T-helper 2 cell treated with Interferon-gamma antibody and Interleukin-4, amounts not matched to agents 5 μg/mL and 100 μg/mL, for 36 hours (primary cell): Measurements from ENCODE around the gene KRT5.

ENCODE experiments used
- DNase-seq: peaks from one replicate; pipeline ENCODE4 v3.0.0; 2021; ENCODE audit warnings: low spot score
- H3K27ac Mint-ChIP-seq: one replicate; pipeline ENCODE4 v1.8.0; 2021; ENCODE audit warnings: mild to moderate bottlenecking, mixed read lengths
- H3K27me3 Mint-ChIP-seq: one replicate; pipeline ENCODE4 v1.8.0; 2021; ENCODE audit warnings: low read depth, mixed read lengths
- H3K36me3 Mint-ChIP-seq: one replicate; pipeline ENCODE4 v1.8.0; 2021; ENCODE audit warnings: low read depth, mixed read lengths
- H3K4me1 Mint-ChIP-seq: one replicate; pipeline ENCODE4 v1.8.0; 2021; ENCODE audit warnings: low read depth, mixed read lengths
- H3K4me3 Mint-ChIP-seq: one replicate; pipeline ENCODE4 v1.8.0; 2022; ENCODE audit warnings: mild to moderate bottlenecking, moderate library complexity, mixed read lengths
- H3K9me3 Mint-ChIP-seq: one replicate; pipeline ENCODE4 v1.8.0; 2021; ENCODE audit warnings: mixed read lengths

The KRT5 gene

DNA sequence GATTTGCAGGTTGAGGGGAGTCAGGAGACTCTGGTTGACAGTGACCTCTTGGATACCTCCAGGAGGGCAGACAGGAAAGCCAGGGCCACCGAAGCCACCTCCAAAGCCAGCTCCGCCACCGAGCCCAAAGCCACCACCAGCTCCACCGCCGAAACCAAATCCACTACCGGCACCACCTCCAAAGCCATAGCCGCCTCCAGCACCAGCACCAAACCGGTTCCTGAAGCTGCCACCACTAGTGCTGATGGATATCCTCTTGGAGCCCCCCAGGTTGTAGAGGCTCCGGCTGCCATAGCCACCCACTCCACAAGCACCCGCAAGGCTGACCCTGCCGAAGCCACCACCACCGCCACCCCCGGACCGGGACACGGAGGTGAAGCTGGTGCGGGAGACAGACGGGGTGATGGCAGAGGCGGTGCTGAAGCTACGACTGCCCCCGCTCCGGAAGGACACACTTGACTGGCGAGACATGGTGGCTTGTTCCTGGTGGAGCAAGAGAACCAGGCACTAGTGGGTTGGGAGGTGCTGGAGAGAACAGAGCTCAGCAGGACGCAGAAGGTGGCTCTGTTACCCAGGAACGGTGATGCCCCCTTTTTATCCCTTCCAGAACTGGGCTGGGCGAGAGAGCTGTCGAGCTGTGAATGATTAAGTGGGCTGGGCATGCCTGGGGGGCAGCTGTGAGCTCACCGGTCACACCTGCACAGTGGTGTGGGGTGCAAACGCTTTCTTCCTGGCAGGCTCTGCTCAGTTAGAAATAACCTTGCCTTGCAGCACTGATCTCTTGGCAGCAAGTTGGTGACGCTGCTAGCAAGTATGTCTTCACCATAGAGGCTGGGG lies at the start of gene KRT5:
Gene KRT5, minus strand, starts transcription at position 569 of the 837 bp plus-strand sequence. Its CDS starts 98 bp downstream, at position 471.
- no peak within 1 kb of the TSS for H3K4me3 Mint-ChIP-seq
- H3K27me3 Mint-ChIP-seq, result no peaks in the 10 kb centered on the region
- no peak for DNase-seq
- H3K36me3 Mint-ChIP-seq, result no peaks in the 10 kb centered on the region
- H3K4me1 Mint-ChIP-seq, result no peaks in the 10 kb centered on the region
- no peak within 1 kb of the TSS for H3K27ac Mint-ChIP-seq
- no peaks in the 10 kb centered on the region for H3K9me3 Mint-ChIP-seq

DNA sequence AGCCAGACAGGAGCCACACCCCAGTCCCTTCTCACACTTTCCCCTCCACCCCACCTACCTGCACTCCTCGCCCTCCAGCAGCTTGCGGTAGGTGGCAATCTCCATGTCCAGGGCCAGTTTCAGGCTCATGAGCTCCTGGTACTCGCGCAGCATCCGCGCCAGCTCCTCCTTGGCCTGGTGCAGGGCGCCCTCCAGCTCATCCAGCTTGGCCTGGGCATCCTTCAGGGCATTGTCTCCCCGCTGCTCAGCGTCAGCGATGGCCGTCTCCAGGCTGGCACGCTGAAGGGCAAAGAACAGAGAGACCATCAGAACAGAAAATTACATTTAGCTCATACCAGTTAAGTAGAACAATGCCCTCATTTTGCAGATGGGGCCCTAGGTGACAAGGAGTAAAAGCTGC lies 47.9 kb upstream of the KRT5 start:
- H3K27ac Mint-ChIP-seq, result no peak overlapping the region

DNA sequence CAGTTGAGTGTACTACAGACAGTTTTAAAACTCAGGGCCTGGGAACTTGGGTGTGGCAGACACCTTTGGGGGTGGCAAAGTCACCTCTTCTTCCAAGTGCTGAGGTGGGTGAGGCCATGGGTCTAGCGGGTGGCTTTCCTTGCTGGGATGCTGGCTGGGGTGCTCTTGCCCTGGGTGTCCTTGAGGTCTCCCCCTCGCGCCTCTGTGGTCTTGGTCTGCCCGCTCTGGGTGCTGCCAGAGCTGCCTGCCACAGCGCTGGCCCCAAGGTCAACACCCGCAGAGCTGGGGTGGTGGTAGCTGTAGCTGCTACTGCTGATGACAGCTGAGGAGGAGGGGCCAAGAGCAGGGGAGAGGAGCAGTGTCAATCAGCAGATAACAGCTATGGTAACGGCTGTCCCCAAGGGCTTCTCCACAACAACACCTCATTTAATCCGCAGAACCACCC lies 46.7 kb upstream of the KRT5 start:
- no peaks in the 10 kb centered on the region for H3K36me3 Mint-ChIP-seq
- H3K27me3 Mint-ChIP-seq, result peaks cover 22% of the 10 kb centered on the region
- no peak overlapping the region for H3K4me3 Mint-ChIP-seq
- no peaks in the 10 kb centered on the region for H3K4me1 Mint-ChIP-seq
- no peaks in the 10 kb centered on the region for H3K9me3 Mint-ChIP-seq
- DNase-seq, result no peak
- no peak overlapping the region for H3K27ac Mint-ChIP-seq

More for the DNA sequence above, 47.9 kb upstream of the KRT5 start:
- H3K4me1 Mint-ChIP-seq, result no peaks in the 10 kb centered on the region
- no peak for DNase-seq
- H3K9me3 Mint-ChIP-seq, result no peaks in the 10 kb centered on the region
- peaks cover 22% of the 10 kb centered on the region for H3K27me3 Mint-ChIP-seq
- H3K4me3 Mint-ChIP-seq, result no peak overlapping the region
- no peaks in the 10 kb centered on the region for H3K36me3 Mint-ChIP-seq

DNA sequence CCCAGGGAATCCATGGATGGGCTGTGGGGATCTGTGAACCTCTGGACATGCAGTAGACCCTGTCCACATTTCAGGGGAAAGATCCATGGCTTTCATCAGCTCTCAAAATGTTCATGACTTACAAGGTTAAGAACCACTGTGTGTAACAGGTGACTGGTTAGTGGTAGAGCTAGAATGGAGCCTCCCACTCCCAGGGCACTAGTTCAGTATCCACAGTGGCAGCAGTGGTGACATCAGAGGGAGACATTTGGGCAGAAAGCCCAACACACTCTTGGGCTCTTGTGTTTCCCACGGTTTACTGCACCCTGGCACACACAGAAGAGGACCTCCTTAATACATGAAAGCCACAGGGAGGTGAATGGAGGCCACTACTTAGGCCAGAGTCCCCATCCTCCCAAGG lies 44.4 kb upstream of the KRT5 start:
- peaks cover 33% of the 10 kb centered on the region for H3K27me3 Mint-ChIP-seq
- no peaks in the 10 kb centered on the region for H3K9me3 Mint-ChIP-seq
- H3K4me1 Mint-ChIP-seq, result no peaks in the 10 kb centered on the region
- no peak for DNase-seq
- no peak overlapping the region for H3K27ac Mint-ChIP-seq
- H3K36me3 Mint-ChIP-seq, result no peaks in the 10 kb centered on the region
- no peak overlapping the region for H3K4me3 Mint-ChIP-seq

DNA sequence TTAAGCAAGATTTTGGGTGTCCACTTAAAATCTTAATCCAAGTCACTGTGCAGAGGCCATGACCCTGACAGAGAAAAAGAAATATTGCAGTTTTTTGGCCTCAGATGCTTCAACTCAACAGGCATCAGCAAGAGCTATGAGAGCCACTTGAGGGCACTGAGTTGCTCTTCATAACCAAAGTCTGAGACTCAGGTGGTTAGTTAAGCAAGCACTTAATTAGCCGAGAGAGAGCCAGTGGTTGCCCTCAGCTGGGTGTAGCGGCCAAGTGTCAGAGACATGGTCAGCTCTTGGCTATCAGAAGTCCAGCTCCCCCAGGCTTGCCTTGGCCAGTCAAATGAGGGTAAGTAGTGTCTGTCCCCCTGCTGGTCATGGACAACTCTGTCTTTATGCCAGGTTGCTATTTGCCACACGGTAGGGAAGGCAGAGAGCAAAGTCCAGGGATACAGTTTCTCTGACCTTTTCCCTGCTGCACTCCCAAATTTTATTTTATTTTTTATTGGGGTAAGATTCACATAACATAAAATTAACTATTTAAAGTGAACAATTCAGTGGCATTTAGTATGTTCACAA lies 41.8 kb upstream of the KRT5 start:
- Mint-ChIP-seq H3K9me3 (no peaks in the 10 kb centered on the region), H3K4me1 (no peaks in the 10 kb centered on the region), H3K36me3 (no peaks in the 10 kb centered on the region), H3K27ac (no peak overlapping the region), H3K4me3 (no peak overlapping the region), H3K27me3 (peaks cover 35% of the 10 kb centered on the region)
- DNase-seq, result no peak

DNA sequence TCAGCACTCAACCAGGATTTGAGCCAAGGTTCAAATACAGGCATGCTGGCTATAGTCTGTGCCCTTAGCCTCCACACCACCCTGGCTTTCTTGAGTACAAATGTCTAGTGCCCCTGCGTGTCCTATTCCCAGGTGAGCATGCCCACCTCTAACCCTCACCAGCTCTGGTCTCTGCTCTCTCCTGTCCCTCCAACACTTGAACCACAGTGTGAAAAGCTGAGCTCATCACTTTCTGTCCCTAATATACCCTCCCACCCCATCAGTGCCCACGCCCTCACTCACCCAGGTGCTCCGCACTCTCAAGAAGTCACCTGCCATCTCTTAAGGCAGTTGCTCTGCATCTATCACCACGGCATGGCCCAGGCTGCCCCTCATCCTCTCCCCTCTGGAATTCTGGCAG lies 39.8 kb upstream of the KRT5 start:
- Mint-ChIP-seq H3K27ac (no peak overlapping the region), H3K36me3 (no peaks in the 10 kb centered on the region), H3K9me3 (no peaks in the 10 kb centered on the region), H3K4me3 (no peak overlapping the region), H3K27me3 (peaks cover 35% of the 10 kb centered on the region), H3K4me1 (no peaks in the 10 kb centered on the region)
- no peak for DNase-seq

DNA sequence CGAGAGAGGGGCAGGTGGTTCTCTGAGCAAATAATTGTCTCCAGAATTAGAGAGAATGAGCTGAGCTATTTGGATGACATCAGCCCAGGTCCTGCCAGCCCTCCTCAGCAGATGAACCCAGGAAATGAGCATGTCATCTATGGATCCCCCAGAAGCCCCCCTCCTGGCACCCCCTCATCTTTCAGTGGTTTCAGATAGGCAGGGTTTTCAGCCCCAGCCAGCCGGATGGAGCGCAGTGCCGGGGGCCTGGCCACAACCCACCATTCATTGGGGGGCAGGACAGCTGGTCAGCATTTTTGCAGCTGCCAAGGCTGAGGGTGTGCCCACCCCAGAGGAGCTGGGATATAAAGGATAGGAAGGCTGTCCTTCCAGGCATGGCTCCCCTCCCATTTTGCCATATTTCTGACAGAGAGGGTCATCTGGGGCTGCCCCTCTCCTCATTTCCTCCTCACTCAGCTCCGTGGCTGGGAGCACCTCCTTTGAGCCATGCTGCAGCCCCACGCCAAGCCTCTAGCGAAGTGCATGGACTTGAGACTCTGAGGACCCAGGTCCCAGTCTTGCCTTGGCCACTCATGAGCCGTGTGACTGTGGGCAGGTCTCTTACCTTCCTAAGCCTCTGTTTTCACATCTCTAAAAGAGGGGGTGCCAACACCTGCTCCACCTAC lies 38.7 kb upstream of the KRT5 start:
- no peak for DNase-seq
- no peak overlapping the region for H3K27ac Mint-ChIP-seq
- no peak overlapping the region for H3K4me3 Mint-ChIP-seq
- no peaks in the 10 kb centered on the region for H3K9me3 Mint-ChIP-seq
- peaks cover 35% of the 10 kb centered on the region for H3K27me3 Mint-ChIP-seq
- H3K36me3 Mint-ChIP-seq, result no peaks in the 10 kb centered on the region
- no peaks in the 10 kb centered on the region for H3K4me1 Mint-ChIP-seq

DNA sequence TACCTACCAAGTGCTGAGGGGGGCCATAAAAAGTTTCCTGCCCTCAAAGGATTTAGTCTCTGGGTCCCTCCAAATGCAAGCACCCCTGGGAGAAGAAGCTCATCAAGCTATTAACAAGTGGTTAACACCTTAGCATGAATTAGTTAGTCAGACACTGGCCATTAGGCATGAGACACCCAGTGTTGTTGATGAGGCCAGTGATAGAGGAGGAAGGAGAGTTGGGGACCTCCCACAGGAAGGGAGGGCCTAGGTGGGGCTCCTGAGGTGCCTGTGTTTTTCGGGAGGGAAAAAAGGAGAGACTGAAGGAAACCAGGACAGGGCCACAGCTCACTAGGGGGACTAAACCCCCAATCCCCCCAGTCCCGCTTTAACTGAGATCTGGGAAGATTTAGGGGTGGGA lies 37.3 kb upstream of the KRT5 start:
- no peaks in the 10 kb centered on the region for H3K36me3 Mint-ChIP-seq
- H3K27me3 Mint-ChIP-seq, result peaks cover 30% of the 10 kb centered on the region
- no peaks in the 10 kb centered on the region for H3K4me1 Mint-ChIP-seq
- no peak for DNase-seq
- no peaks in the 10 kb centered on the region for H3K9me3 Mint-ChIP-seq
- H3K27ac Mint-ChIP-seq, result peak overlapping the region; percentile 16
- H3K4me3 Mint-ChIP-seq, result no peak overlapping the region

DNA sequence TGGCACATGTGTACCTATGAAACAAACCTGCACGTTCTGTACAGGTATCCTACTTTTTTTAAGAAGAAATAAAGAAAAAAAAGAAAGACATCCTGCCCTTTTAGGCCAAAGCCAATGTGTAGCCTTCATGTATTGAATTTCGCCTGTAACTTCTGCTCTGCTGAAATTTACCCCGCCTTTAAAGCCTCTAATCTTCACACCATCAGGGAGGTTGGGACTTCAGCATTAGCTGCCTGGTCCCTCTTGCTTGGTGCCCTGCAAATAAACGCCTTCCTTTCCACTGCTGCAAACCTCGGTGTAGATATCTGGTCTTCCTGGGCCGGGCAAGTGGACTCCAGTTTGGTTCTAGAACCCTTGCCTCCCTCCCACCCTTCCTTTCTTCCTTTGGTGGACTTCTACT lies 35.4 kb upstream of the KRT5 start:
- Mint-ChIP-seq H3K4me1 (no peaks in the 10 kb centered on the region), H3K27me3 (peaks cover 25% of the 10 kb centered on the region), H3K9me3 (no peaks in the 10 kb centered on the region), H3K36me3 (no peaks in the 10 kb centered on the region), H3K4me3 (no peak overlapping the region), H3K27ac (no peak overlapping the region)
- DNase-seq, result no peak

DNA sequence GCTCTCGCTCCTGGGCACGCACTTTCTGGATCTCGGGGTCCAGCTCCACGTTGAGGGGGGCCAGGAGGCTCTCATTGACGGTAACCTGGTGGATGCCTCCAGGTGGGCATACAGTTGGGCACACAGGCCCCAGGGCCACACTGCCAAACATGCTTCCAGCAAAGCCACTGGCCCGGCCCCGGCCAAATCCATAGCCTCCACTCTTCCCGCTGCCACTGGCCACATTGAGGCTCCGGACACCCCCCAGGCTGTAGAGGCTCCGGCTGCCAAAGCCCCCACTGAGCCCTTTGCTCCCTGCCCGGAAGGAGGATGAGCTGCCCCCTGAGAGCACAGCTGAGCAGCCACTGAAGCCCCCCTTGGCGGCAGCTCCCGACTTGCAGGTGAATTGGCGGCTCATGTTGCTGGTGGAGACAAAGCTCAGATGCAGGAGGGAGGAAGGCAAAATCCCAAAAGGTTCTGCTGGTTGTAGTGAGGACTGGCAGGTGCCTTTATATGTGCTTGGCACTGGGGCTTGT lies 32.5 kb upstream of the KRT5 start, which contains the start of gene KRT71:
Gene KRT71, minus strand, starts transcription at position 465 of the 515 bp plus-strand sequence. Its CDS starts 68 bp downstream, at position 397.
- Mint-ChIP-seq H3K4me3 (no peak within 1 kb of the TSS), H3K4me1 (no peaks in the 10 kb centered on the region), H3K27ac (no peak within 1 kb of the TSS), H3K9me3 (no peaks in the 10 kb centered on the region), H3K27me3 (peaks cover 25% of the 10 kb centered on the region), H3K36me3 (no peaks in the 10 kb centered on the region)
- DNase-seq, result no peak

DNA sequence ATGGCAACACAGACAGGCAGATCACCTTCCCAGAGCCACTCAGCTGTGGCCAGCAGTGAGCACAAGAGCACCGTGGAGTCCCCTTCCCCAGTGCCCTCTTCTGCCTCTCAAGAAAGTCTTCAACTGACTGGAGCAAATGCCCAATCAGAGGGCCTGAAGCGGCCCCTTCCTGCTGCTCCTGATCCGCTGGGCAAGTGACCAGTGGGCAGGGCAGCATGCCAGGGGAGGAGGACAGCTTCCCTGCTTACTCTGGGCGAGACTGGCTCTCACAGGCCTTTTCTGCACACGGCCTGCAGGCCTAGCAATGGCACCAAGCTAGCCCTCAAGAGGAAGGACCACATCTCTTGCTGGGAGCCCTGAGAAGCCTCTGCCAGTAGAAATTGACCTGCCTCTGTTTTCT lies 31.9 kb upstream of the KRT5 start:
- H3K4me1 Mint-ChIP-seq, result no peaks in the 10 kb centered on the region
- no peaks in the 10 kb centered on the region for H3K9me3 Mint-ChIP-seq
- H3K36me3 Mint-ChIP-seq, result no peaks in the 10 kb centered on the region
- DNase-seq, result no peak
- H3K4me3 Mint-ChIP-seq, result no peak overlapping the region
- H3K27me3 Mint-ChIP-seq, result peaks cover 25% of the 10 kb centered on the region
- no peak overlapping the region for H3K27ac Mint-ChIP-seq

DNA sequence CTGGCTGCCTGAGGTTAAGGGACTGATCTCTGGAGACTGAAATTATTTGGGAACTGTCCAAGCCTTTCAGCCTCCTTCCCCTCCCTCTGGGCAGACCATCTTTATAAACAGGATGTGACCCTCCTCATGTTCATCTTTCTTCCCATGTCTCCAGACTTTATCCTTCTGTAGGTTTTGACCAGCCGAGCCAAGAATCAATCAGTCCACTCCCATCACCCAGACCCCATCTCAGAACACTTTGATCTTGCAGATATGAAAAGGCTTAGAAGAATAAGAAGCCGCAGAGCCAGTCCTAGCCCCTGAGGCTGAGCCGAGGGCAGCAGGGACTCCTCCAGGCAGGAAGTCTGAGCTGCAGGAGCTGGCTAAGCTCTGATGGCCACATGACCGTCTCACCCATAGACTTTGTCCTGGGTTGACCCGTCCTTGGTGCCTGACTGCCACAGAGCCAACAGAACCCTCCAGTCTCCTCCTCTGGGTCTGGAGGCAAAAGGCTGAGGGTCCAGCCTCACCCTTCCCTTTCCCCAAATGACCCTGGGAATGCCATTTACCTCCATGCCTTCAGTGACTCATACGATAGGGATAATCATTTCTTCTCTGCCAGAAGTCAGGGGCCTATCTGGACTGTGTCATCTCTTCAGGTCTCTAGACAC lies 31.1 kb upstream of the KRT5 start:
- no peak for DNase-seq
- Mint-ChIP-seq H3K4me3 (no peak overlapping the region), H3K36me3 (no peaks in the 10 kb centered on the region), H3K9me3 (no peaks in the 10 kb centered on the region), H3K27ac (no peak overlapping the region), H3K4me1 (no peaks in the 10 kb centered on the region), H3K27me3 (peaks cover 25% of the 10 kb centered on the region)

DNA sequence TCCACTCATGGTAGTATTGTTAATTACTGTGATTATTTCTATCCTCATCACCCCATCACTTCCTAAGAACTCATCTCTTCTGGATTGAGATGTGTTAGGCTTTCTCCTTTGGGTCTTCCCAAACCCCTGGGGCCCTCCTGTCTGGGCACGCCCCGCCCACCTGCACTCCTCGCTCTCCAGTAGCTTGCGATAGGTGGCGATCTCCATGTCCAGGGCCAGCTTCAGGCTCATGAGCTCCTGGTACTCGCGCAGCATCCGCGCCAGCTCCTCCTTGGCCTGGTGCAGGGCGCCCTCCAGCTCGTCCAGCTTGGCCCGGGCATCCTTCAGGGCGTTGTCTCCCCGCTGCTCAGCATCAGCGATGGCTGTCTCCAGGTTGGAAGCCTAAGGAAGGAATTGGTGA lies 25.9 kb upstream of the KRT5 start:
- H3K36me3 Mint-ChIP-seq, result no peaks in the 10 kb centered on the region
- H3K27ac Mint-ChIP-seq, result no peak overlapping the region
- no peak overlapping the region for H3K4me3 Mint-ChIP-seq
- peaks cover 10% of the 10 kb centered on the region for H3K27me3 Mint-ChIP-seq
- no peak for DNase-seq
- peaks cover 4% of the 10 kb centered on the region for H3K4me1 Mint-ChIP-seq
- no peaks in the 10 kb centered on the region for H3K9me3 Mint-ChIP-seq
